Mammary epithelial cell (primary cell): ENCODE results near the gene GUCY1A2.

Experiments
- EZH2 ChIP-seq: IDR thresholded peaks from 2 replicates; pipeline ENCODE4 v1.6.1; 2012; ENCODE audit warnings: low read length, inconsistent platforms, borderline replicate concordance
- TF ChIP-seq, protein P1 (sequence below), 2 donors: IDR thresholded peaks in 1 of 2; conservative IDR thresholded peaks in 1 of 2; 2 replicates each; pipeline ENCODE4 v1.5.1; 2011 to 2012; ENCODE audit warnings: inconsistent platforms in 2 of 2, low read length in 2 of 2, mild to moderate bottlenecking in 2 of 2, control low read depth in 1 of 2, low read depth in 1 of 2; ENCODE audit not compliant: insufficient read depth in 1 of 2; ENCODE audit errors: extremely low read depth in 1 of 2

DNA sequence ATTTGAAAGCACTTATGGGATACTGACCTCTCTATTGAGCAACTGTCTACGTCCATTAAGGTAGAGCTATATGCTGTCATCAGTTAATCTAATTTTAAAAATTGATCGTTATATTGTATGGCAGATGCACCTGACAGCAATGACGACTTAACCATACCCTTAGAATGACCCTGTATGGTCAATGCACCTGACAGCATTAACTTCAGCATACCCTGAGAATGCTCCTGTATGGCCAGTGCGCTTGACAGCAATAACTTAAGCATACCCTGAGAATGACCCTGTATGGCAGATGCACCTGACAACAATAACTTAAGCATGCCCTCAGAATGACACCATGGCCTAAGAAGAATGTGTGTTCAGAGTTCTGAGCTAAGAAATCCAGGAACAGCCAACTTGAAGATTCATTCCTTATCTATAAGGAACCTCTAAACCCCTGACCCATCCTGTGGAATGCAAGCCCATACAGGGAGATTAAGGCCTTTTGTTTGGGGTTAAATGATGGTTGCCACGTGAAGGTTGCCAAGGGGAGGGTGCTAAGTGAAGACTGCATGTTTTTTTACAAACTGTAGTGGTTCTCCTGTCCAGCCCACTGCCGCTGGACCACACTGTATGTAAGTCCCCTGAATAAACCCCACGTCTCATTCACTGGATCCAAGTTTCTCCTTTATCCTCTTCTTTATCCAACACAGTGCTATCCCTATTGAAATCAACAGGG is 138.3 kb downstream of the GUCY1A2 start:
- TF ChIP-seq, protein P1, sequence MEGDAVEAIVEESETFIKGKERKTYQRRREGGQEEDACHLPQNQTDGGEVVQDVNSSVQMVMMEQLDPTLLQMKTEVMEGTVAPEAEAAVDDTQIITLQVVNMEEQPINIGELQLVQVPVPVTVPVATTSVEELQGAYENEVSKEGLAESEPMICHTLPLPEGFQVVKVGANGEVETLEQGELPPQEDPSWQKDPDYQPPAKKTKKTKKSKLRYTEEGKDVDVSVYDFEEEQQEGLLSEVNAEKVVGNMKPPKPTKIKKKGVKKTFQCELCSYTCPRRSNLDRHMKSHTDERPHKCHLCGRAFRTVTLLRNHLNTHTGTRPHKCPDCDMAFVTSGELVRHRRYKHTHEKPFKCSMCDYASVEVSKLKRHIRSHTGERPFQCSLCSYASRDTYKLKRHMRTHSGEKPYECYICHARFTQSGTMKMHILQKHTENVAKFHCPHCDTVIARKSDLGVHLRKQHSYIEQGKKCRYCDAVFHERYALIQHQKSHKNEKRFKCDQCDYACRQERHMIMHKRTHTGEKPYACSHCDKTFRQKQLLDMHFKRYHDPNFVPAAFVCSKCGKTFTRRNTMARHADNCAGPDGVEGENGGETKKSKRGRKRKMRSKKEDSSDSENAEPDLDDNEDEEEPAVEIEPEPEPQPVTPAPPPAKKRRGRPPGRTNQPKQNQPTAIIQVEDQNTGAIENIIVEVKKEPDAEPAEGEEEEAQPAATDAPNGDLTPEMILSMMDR (conservative IDR thresholded peaks at IDR 0.05 in 1 of 2, IDR thresholded peaks at IDR 0.05 in 1 of 2; ENCODE audit: extremely low read depth in 1 of 2, insufficient read depth in 1 of 2, low read depth in 1 of 2, low read length in 2 of 2) = no peak
- no peak for TF ChIP-seq EZH2
